Neural crest cell (in vitro differentiated cells): Measurements from ENCODE around the gene FAT1. TPM values are rescaled to one million over a fixed set of nuclear protein-coding genes. Genes with fewer than 3 reads are reported as not detected.

Experiments used
- DNase-seq: peaks from one replicate; pipeline ENCODE4 v3.0.0; 2021; ENCODE audit warnings: low read depth, mixed read lengths, low spot score
- H3K27ac Mint-ChIP-seq: one replicate; pipeline ENCODE4 v1.8.0; 2021; ENCODE audit warnings: mild to moderate bottlenecking, mixed read lengths; ENCODE audit not compliant: unreplicated experiment
- H3K27me3 Mint-ChIP-seq: 2 replicates; pipeline ENCODE4 v1.8.0; 2021; ENCODE audit warnings: low read depth, mild to moderate bottlenecking, mixed read lengths
- H3K36me3 Mint-ChIP-seq: 2 replicates; pipeline ENCODE4 v1.8.0; 2021; ENCODE audit warnings: low read depth, mild to moderate bottlenecking, mixed read lengths
- H3K4me1 Mint-ChIP-seq: 2 replicates; pipeline ENCODE4 v1.8.0; 2021; ENCODE audit warnings: mixed read lengths
- H3K4me3 Mint-ChIP-seq: one replicate; pipeline ENCODE4 v1.8.0; 2021; ENCODE audit warnings: mild to moderate bottlenecking, mixed read lengths
- H3K9me3 Mint-ChIP-seq: 2 replicates; pipeline ENCODE4 v1.8.0; 2021; ENCODE audit warnings: mixed read lengths
- CTCF ChIP-seq: fragments of 200-600 bp; sonication (generic); conservative IDR thresholded peaks from 2 replicates; pipeline ENCODE4 v1.5.0; 2021; ENCODE audit warnings: antibody characterized with exemption, mild to moderate bottlenecking
- total RNA-seq: library from RNA; stranded (reverse); gene quantifications from 2 replicates; pipeline ENCODE4 v1.2.1, GENCODE V29; 2021

The FAT1 gene
- total RNA-seq, 1 donor from 2014 or later: 130 TPM

- peaks cover 39% of the 10 kb centered on the region for H3K4me1 Mint-ChIP-seq
- peak overlapping the region; percentile 92 for H3K27ac Mint-ChIP-seq
- DNase-seq: peak; percentile 71
- peaks cover 4% of the 10 kb centered on the region for H3K36me3 Mint-ChIP-seq
- no peaks in the 10 kb centered on the region for H3K9me3 Mint-ChIP-seq
- no peak for TF ChIP-seq CTCF
- peaks cover 29% of the 10 kb centered on the region for H3K27me3 Mint-ChIP-seq
- peak overlapping the region; percentile 100 for H3K4me3 Mint-ChIP-seq
Observed at GRCh38 chr4:186726426-186727168, 2.9 kb upstream of the FAT1 start.

GRCh38 chr4:186725469-186726425, 2.1 kb upstream of the FAT1 start:
- no peaks in the 10 kb centered on the region for H3K9me3 Mint-ChIP-seq
- peak overlapping the region; percentile 92 for H3K27ac Mint-ChIP-seq
- peak; percentile 59 for DNase-seq
- H3K27me3 Mint-ChIP-seq: peaks cover 29% of the 10 kb centered on the region
- peaks cover 43% of the 10 kb centered on the region for H3K4me1 Mint-ChIP-seq
- H3K4me3 Mint-ChIP-seq: peak overlapping the region; percentile 100
- TF ChIP-seq CTCF: peak; percentile 74
- H3K36me3 Mint-ChIP-seq: peaks cover 7% of the 10 kb centered on the region

- TF ChIP-seq CTCF: no peak
- peaks cover 7% of the 10 kb centered on the region for H3K36me3 Mint-ChIP-seq
- peaks cover 43% of the 10 kb centered on the region for H3K4me1 Mint-ChIP-seq
- H3K9me3 Mint-ChIP-seq: no peaks in the 10 kb centered on the region
- peak overlapping the region; percentile 100 for H3K4me3 Mint-ChIP-seq
- H3K27ac Mint-ChIP-seq: peak overlapping the region; percentile 96
- DNase-seq: peak; percentile 9
- H3K27me3 Mint-ChIP-seq: peaks cover 29% of the 10 kb centered on the region
Observed at GRCh38 chr4:186724864-186725468, 1.3 kb upstream of the FAT1 start.

- Mint-ChIP-seq H3K4me1 (peaks cover 43% of the 10 kb centered on the region), H3K4me3 (peak overlapping the region; percentile 100), H3K9me3 (no peaks in the 10 kb centered on the region), H3K27ac (peak overlapping the region; percentile 96), H3K36me3 (peaks cover 7% of the 10 kb centered on the region), H3K27me3 (peaks cover 29% of the 10 kb centered on the region)
- TF ChIP-seq CTCF: no peak
- DNase-seq: peak; percentile 42
Observed at GRCh38 chr4:186724058-186724863, 605 bp upstream of the FAT1 start.

- Mint-ChIP-seq H3K27me3 (peaks cover 19% of the 10 kb centered on the region), H3K9me3 (peaks cover 2% of the 10 kb centered on the region), H3K4me3 (peak overlapping the region; percentile 97), H3K27ac (peak overlapping the region; percentile 96), H3K36me3 (peaks cover 10% of the 10 kb centered on the region), H3K4me1 (peaks cover 36% of the 10 kb centered on the region)
- DNase-seq: no peak
- no peak for TF ChIP-seq CTCF
Observed at GRCh38 chr4:186722796-186723291, 812 bp downstream of the FAT1 start.
